Measurements from ENCODE around the gene TRUB2.

GRCh38 chr9:128257086-128257825 is 65.0 kb downstream of the TRUB2 start:
- TF ChIP-seq CTCF (IDR thresholded peaks at IDR 0.05; ENCODE audit: poor library complexity): no peak
- TF ChIP-seq EZH2 (IDR thresholded peaks at IDR 0.05; ENCODE audit: borderline replicate concordance): no peak

Data from hepatocyte (in vitro differentiated cells).